ENCODE measurements around the gene ADAMTS18. TPM values are rescaled to one million over a fixed set of nuclear protein-coding genes. Genes with fewer than 3 reads are reported as not detected.

ADAMTS18 gene
- polyA plus RNA-seq, 1 of the 3 experiments (the other 2 are of a cell fraction) = under 0.01 TPM

DNA sequence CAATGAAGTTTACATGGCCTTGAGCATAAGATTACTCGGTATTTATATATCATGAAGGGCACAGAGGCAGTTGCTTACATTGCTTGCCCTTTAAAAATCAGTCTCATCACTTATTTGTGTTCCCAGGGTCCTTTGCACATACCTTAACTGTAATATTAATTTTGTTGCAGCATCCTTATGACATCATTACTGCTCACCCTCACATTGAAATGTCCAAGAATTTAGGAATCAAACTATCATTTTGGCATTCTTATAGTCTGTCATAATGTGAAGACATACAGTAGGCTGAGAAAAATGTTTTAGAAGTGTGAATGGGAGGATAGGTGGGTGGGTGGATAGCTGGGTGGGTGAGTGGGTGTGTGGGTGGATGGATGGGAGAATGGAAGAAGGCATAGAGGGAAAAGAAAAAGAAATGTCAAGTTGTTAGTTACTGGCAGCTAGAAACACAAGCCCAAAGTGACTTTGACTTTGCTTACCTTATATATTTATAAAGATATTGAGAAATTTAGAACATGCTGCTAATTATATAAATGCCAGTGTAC, 17.8 kb downstream of the ADAMTS18 start:
- CTCF ChIA-PET = no interaction called here
- Histone ChIP-seq H3K27ac (ENCODE audit: low read depth in 2 of 2, low read length in 1 of 2) (no peak overlapping the region), H3K4me3 (ENCODE audit: low read depth in 2 of 2, low read length in 1 of 2) (no peak overlapping the region), H3K27me3 (ENCODE audit: insufficient read depth) (no peaks in the 10 kb centered on the region), H2AFZ (ENCODE audit: low read depth) (no peak overlapping the region), H3K9me2 (no peaks in the 10 kb centered on the region), H3K9me3 (no peaks in the 10 kb centered on the region), H4K20me1 (ENCODE audit: insufficient read depth) (no peaks in the 10 kb centered on the region), H3K4me2 (no peak overlapping the region), H3K36me3 (replicated peaks in 1 of 2; ENCODE audit: control insufficient read depth in 1 of 2, insufficient read depth in 2 of 2, low read length in 1 of 2) (no peaks in the 10 kb centered on the region), H3F3A (replicated peaks; ENCODE audit: insufficient read depth) (no peaks in the 10 kb centered on the region), H3K79me2 (ENCODE audit: insufficient read depth) (no peaks in the 10 kb centered on the region), H3K9ac (no peak overlapping the region), H3K4me1 (ENCODE audit: control insufficient read depth in 1 of 2, insufficient read depth in 2 of 2, low read depth in 1 of 2, low read length in 1 of 2) (no peaks in the 10 kb centered on the region)
- no peak for DNase-seq
- TF ChIP-seq JUND (IDR thresholded peaks at IDR 0.05) (no peak), SMC3 (IDR thresholded peaks at IDR 0.05; ENCODE audit: low read depth, low read length) (no peak), CHD2 (IDR thresholded peaks at IDR 0.05; ENCODE audit: low read length, partially characterized antibody) (no peak), FOXM1 (IDR thresholded peaks at IDR 0.05; ENCODE audit: low read depth) (no peak), TCF12 (IDR thresholded peaks at IDR 0.05) (no peak), RXRA (IDR thresholded peaks at IDR 0.05; ENCODE audit: borderline replicate concordance, low read depth) (no peak), MXI1 (IDR thresholded peaks at IDR 0.05; ENCODE audit: low read depth, low read length) (no peak), EP300 (IDR thresholded peaks at IDR 0.05; ENCODE audit: borderline replicate concordance in 1 of 2, low read depth in 1 of 2, low read length in 1 of 2) (no peak), FOSL2 (IDR thresholded peaks at IDR 0.05; ENCODE audit: borderline replicate concordance, low read depth) (no peak), ELF1 (IDR thresholded peaks at IDR 0.05) (no peak), FOXJ3 (CRISPR knock-in tag; IDR thresholded peaks at IDR 0.05) (no peak), YY1 (IDR thresholded peaks at IDR 0.05; ENCODE audit: low read depth) (no peak)
- TF ChIP-seq, protein P1, sequence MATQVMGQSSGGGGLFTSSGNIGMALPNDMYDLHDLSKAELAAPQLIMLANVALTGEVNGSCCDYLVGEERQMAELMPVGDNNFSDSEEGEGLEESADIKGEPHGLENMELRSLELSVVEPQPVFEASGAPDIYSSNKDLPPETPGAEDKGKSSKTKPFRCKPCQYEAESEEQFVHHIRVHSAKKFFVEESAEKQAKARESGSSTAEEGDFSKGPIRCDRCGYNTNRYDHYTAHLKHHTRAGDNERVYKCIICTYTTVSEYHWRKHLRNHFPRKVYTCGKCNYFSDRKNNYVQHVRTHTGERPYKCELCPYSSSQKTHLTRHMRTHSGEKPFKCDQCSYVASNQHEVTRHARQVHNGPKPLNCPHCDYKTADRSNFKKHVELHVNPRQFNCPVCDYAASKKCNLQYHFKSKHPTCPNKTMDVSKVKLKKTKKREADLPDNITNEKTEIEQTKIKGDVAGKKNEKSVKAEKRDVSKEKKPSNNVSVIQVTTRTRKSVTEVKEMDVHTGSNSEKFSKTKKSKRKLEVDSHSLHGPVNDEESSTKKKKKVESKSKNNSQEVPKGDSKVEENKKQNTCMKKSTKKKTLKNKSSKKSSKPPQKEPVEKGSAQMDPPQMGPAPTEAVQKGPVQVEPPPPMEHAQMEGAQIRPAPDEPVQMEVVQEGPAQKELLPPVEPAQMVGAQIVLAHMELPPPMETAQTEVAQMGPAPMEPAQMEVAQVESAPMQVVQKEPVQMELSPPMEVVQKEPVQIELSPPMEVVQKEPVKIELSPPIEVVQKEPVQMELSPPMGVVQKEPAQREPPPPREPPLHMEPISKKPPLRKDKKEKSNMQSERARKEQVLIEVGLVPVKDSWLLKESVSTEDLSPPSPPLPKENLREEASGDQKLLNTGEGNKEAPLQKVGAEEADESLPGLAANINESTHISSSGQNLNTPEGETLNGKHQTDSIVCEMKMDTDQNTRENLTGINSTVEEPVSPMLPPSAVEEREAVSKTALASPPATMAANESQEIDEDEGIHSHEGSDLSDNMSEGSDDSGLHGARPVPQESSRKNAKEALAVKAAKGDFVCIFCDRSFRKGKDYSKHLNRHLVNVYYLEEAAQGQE (IDR thresholded peaks at IDR 0.05; ENCODE audit: low read depth, low read length) = no peak
- TF ChIP-seq, protein P2, sequence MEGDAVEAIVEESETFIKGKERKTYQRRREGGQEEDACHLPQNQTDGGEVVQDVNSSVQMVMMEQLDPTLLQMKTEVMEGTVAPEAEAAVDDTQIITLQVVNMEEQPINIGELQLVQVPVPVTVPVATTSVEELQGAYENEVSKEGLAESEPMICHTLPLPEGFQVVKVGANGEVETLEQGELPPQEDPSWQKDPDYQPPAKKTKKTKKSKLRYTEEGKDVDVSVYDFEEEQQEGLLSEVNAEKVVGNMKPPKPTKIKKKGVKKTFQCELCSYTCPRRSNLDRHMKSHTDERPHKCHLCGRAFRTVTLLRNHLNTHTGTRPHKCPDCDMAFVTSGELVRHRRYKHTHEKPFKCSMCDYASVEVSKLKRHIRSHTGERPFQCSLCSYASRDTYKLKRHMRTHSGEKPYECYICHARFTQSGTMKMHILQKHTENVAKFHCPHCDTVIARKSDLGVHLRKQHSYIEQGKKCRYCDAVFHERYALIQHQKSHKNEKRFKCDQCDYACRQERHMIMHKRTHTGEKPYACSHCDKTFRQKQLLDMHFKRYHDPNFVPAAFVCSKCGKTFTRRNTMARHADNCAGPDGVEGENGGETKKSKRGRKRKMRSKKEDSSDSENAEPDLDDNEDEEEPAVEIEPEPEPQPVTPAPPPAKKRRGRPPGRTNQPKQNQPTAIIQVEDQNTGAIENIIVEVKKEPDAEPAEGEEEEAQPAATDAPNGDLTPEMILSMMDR (IDR thresholded peaks at IDR 0.05) = no peak
- TF ChIP-seq, protein P3, sequence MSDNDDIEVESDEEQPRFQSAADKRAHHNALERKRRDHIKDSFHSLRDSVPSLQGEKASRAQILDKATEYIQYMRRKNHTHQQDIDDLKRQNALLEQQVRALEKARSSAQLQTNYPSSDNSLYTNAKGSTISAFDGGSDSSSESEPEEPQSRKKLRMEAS (IDR thresholded peaks at IDR 0.05; ENCODE audit: low read depth) = no peak
- TF ChIP-seq, protein P4, sequence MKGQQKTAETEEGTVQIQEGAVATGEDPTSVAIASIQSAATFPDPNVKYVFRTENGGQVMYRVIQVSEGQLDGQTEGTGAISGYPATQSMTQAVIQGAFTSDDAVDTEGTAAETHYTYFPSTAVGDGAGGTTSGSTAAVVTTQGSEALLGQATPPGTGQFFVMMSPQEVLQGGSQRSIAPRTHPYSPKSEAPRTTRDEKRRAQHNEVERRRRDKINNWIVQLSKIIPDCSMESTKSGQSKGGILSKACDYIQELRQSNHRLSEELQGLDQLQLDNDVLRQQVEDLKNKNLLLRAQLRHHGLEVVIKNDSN (IDR thresholded peaks at IDR 0.05; ENCODE audit: borderline replicate concordance, low read depth) = no peak
- POLR2A ChIA-PET = no interaction called here
- 27% methylated on average over 1 of the region's 1 CpG for WGBS (ENCODE audit: low lambda C conversion rate)
